ENCODE measurements around the gene GAS6.

GRCh38 chr13:113840541-113841352, 23.1 kb downstream of the GAS6 start:
- TF ChIP-seq EZH2phosphoT487 (IDR thresholded peaks at IDR 0.05; ENCODE audit: borderline replicate concordance, low read length), result no peak
- TF ChIP-seq CTCF (conservative IDR thresholded peaks at IDR 0.05; ENCODE audit: low read depth, low read length), result no peak
- TF ChIP-seq EZH2 (IDR thresholded peaks at IDR 0.05; ENCODE audit: low read length, unreplicated experiment), result no peak
